ENCODE results near the gene CMKLR1.

The CMKLR1 gene

DNA sequence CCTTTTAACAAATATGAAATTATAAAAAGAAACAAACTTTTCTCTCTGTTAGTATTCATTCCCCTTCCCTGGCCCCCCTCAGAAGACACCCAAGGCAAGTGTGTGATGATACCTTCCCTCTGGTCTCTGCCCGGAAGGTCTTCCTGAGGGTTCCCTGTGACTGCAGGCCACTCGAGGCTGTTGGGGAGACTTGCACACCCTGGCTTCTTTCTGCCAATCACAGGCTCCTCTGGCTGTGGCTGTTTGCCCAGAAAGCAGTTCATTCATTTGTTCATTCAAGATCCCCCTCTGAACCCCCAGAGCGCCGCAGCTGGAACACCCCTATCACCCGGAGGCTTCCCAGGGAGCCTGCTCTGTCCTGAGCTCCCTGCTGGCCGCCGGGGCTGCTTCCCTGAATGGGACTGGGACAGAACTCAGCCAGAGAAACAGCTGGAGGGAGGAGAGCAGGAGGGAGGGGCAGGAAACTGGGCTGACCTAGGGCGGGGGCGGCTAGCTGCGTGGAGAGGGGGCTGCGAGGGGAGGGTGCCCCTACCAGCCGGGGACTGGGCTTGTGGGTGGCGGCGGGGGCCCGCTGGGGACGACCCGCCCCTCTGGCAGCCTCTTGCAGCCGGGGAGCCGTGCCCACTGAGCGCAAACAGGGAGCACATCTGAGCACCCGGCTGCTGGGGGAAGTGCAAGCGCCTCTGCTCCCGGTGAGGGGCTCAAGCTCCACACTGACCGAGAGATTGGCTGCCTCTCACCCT lies at the start of gene CMKLR1:
CMKLR1 (minus strand) TSS at position 397 of the 743 bp plus-strand sequence. CDS start 45,720 bp downstream, outside the sequence.
- H3K4me3 ChIP-seq (replicated peaks; ENCODE audit: low read depth, low read length), result 0 out of 2 replicates have a peak within 1 kb of the TSS, but pooled peaks have one; percentile 1
- DNase-seq (ENCODE audit: extremely low read depth, low read depth), result no peak

GRCh38 chr12:108387771-108388170 lies 48.7 kb upstream of the CMKLR1 start:
- TF ChIP-seq, protein P1, sequence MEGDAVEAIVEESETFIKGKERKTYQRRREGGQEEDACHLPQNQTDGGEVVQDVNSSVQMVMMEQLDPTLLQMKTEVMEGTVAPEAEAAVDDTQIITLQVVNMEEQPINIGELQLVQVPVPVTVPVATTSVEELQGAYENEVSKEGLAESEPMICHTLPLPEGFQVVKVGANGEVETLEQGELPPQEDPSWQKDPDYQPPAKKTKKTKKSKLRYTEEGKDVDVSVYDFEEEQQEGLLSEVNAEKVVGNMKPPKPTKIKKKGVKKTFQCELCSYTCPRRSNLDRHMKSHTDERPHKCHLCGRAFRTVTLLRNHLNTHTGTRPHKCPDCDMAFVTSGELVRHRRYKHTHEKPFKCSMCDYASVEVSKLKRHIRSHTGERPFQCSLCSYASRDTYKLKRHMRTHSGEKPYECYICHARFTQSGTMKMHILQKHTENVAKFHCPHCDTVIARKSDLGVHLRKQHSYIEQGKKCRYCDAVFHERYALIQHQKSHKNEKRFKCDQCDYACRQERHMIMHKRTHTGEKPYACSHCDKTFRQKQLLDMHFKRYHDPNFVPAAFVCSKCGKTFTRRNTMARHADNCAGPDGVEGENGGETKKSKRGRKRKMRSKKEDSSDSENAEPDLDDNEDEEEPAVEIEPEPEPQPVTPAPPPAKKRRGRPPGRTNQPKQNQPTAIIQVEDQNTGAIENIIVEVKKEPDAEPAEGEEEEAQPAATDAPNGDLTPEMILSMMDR (IDR thresholded peaks at IDR 0.05; ENCODE audit: low read depth, low read length, missing control alignments), result no peak
- no peak overlapping the region for H3K4me3 ChIP-seq (replicated peaks; ENCODE audit: low read depth, low read length)
- DNase-seq (ENCODE audit: extremely low read depth, low read depth), result no peak

More for the DNA sequence above, at the start of gene CMKLR1:
- TF ChIP-seq, protein P1 (IDR thresholded peaks at IDR 0.05; ENCODE audit: low read depth, low read length, missing control alignments), result no peak

- DNase-seq (ENCODE audit: extremely low read depth, low read depth), result no peak
- H3K4me3 ChIP-seq (replicated peaks; ENCODE audit: low read depth, low read length), result no peak overlapping the region
- TF ChIP-seq, protein P1 (IDR thresholded peaks at IDR 0.05; ENCODE audit: low read depth, low read length, missing control alignments), result no peak
Observed at GRCh38 chr12:108386709-108387360, 47.7 kb upstream of the CMKLR1 start.

DNA sequence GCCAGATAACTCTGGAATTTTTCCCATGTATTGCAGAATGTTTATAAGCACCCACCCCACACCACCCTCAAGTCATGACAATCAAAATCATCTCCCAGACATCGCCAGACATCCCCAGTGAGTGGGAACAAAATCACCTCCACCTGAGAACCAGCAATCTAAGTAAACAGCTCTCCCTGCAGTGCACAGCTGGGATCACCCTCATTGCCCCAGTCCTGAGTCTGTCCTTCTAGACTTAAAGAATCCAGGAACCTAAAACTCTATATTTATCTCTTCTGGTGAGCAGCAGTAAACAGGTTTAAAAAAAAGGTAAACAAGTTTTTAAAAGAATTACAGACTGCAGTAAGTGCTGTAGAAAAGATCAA lies 43.3 kb upstream of the CMKLR1 start:
- TF ChIP-seq, protein P1 (IDR thresholded peaks at IDR 0.05; ENCODE audit: low read depth, low read length, missing control alignments), result no peak
- no peak overlapping the region for H3K4me3 ChIP-seq (replicated peaks; ENCODE audit: low read depth, low read length)
- no peak for DNase-seq (ENCODE audit: extremely low read depth, low read depth)

DNA sequence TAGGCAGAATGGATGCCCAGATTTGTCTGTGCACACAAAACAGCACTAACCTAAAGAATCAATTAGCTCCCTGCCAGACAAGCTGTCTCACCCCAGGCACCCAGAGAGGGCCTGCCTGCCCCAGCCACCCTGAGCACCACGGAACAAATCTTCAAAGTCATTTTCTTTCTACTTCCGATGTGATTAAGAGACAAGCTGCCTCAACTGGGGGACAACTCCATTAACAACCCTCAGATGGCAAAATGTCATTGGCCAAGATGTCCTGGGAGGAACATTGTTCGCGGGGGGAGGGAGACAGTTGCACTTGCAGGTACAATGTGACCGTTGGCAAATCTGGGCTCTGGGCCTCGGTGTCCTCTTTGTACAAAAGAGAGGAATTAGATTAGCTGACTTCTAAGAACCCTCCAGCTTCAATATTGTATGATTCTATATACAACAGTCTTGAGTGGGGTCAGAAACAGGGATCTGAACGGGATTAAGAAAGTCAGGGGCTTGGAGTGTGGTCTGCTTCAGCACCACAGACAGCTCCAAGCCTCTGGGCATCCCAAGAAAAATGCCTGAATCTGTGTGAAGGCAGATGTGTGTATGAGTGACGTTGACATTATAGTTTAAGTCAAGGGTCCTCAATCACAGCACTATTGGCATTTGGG lies 42.8 kb upstream of the CMKLR1 start:
- TF ChIP-seq, protein P1 (IDR thresholded peaks at IDR 0.05; ENCODE audit: low read depth, low read length, missing control alignments), result no peak
- no peak for DNase-seq (ENCODE audit: extremely low read depth, low read depth)
- H3K4me3 ChIP-seq (replicated peaks; ENCODE audit: low read depth, low read length), result no peak overlapping the region

DNA sequence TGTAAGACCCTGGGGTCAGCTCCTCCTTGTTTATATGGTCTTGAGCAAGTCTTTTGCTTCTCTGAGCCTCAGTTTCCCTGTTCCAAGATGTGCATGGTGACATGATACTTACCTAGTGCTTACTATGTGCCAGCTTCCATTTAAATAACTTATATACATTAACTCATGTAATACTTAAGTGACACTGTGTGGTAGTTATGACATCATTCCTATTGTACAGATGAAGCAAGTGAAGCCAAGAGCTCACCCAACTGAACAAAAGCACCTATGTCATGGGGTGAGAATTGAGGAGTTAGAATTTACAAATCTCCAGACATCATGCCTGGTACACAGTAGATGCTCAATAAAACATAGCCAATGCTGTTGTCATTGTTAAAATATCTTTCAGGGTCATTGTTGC lies 41.3 kb upstream of the CMKLR1 start:
- no peak for DNase-seq (ENCODE audit: extremely low read depth, low read depth)

More for the DNA sequence above, 41.3 kb upstream of the CMKLR1 start:
- TF ChIP-seq, protein P1 (IDR thresholded peaks at IDR 0.05; ENCODE audit: low read depth, low read length, missing control alignments), result no peak
- H3K4me3 ChIP-seq (replicated peaks; ENCODE audit: low read depth, low read length), result no peak overlapping the region
